Thyroid gland (tissue), 4 donors: ENCODE measurements around the gene RAP1GAP. TPM values are rescaled to one million over a fixed set of nuclear protein-coding genes. Genes with fewer than 3 reads are reported as not detected.
A peak's percentile ranks its signal among the peaks of the same experiment; 100 is the strongest.

ENCODE experiments used
- DNase-seq, 2 donors: peaks; one replicate each; pipeline ENCODE4 v3.0.0-alpha.2; 2019
- H3K27ac ChIP-seq, 3 donors: fragments of 200-600 bp; sonication (generic); 1 replicate in 2 of 3; 2 replicates in 1 of 3; pipeline ENCODE4 v1.5.1; 2016 to 2019; ENCODE audit warnings: mild to moderate bottlenecking in 1 of 3, moderate library complexity in 1 of 3
- H3K27me3 ChIP-seq: fragments of 200-600 bp; sonication (generic); one replicate; pipeline ENCODE4 v1.5.1; 2019
- H3K36me3 ChIP-seq, 2 donors: fragments of 200-600 bp; sonication (generic); one replicate each; pipeline ENCODE4 v1.5.1; 2016 to 2019
- H3K4me1 ChIP-seq, 2 donors: fragments of 200-600 bp; sonication (generic); one replicate each; pipeline ENCODE4 v1.5.1; 2017 to 2019
- H3K4me3 ChIP-seq, 3 donors: fragments of 200-600 bp; sonication (generic); replicated peaks in 1 of 3; 1 replicate in 2 of 3; 2 replicates in 1 of 3; pipeline ENCODE4 v1.5.1; 2016; ENCODE audit warnings: mild to moderate bottlenecking in 1 of 3
- H3K9me3 ChIP-seq: fragments of 200-600 bp; sonication (generic); one replicate; pipeline ENCODE4 v1.5.1; 2017
- CTCF ChIP-seq, 6 experiments: fragments of 200-600 bp in 3 of 6; fragments of 450-650 bp in 3 of 6; sonication (generic) in 3 of 6; IDR thresholded peaks; one replicate each; pipeline ENCODE4 v1.5.1; 2016 to 2019; ENCODE audit warnings: antibody characterized with exemption in 6 of 6, mild to moderate bottlenecking in 2 of 6, inconsistent platforms in 1 of 6, moderate library complexity in 1 of 6
- POLR2A ChIP-seq, 2 donors: fragments of 450-650 bp; IDR thresholded peaks; one replicate each; pipeline ENCODE4 v1.6.1; 2017; ENCODE audit warnings: antibody characterized with exemption in 2 of 2, mild to moderate bottlenecking in 2 of 2, moderate library complexity in 1 of 2
- WGBS, 2 donors: methylation state at CpG; one replicate each; pipeline ENCODE4 v1.1.5; 2017; 5-methylcytosine and 5-hydroxymethylcytosine counted together
- intact Hi-C: fragments of 100-400 bp; cut with DNase I; formaldehyde crosslinking; loops from one replicate; pipeline ENCODE4 v1.15.1; 2023
- total RNA-seq, 4 donors: library from RNA; depleted of rRNA; stranded (reverse); fragments of >200 nt; gene quantifications; one replicate each; pipeline ENCODE4 v1.2.3, GENCODE V29; 2016

Gene RAP1GAP
- 100 to 1,000 TPM; 256 to 588 (median 506) TPM for total RNA-seq

GRCh38 chr1:21669258-21670058 lies at the start of gene RAP1GAP:
RAP1GAP (minus strand) TSS chr1:21669357; CDS start chr1:21620032, 49,325 bp downstream.
- WGBS, 2 donors: 3 to 5% methylated on average over 7 to 18 of the region's 64 CpGs
- H3K4me1 ChIP-seq: peaks cover 81 to 90% of the 10 kb centered on the region in 2 donors
- no peaks in the 10 kb centered on the region for H3K27me3 ChIP-seq

GRCh38 chr1:21716169-21716568 lies 47.0 kb upstream of the RAP1GAP start:
- no peak overlapping the region for H3K27ac ChIP-seq
- no peak for DNase-seq
- no peaks in the 10 kb centered on the region for H3K27me3 ChIP-seq
- H3K4me1 ChIP-seq: peaks cover 0 to 3% of the 10 kb centered on the region in 2 donors
- H3K36me3 ChIP-seq: peaks cover 11 to 51% of the 10 kb centered on the region in 2 donors
- H3K9me3 ChIP-seq: no peaks in the 10 kb centered on the region
- no peak for TF ChIP-seq POLR2A (IDR thresholded peaks at IDR 0.05)
- TF ChIP-seq CTCF (IDR thresholded peaks at IDR 0.05): no peak
- intact Hi-C loops: no loop called here
- WGBS, 2 donors: 83 to 90% methylated on average over 2 of the region's 2 CpGs
- no peak overlapping the region for H3K4me3 ChIP-seq

More at GRCh38 chr1:21669258-21670058, at the start of gene RAP1GAP:
- peak; percentile 69 to 76 for DNase-seq
- Histone ChIP-seq H3K36me3 (peaks cover 4 to 5% of the 10 kb centered on the region in 2 donors), H3K27ac (peak within 1 kb of the TSS; percentile 76 to 94 (median 93)), H3K4me3 (peak within 1 kb of the TSS; percentile 43 to 83 (median 48)), H3K9me3 (no peaks in the 10 kb centered on the region)
- intact Hi-C loops: loop anchor here (10.0 kb wide), 3 partner anchors 115 to 415 kb away; partner anchors contain the start of gene USP48
- TF ChIP-seq POLR2A (IDR thresholded peaks at IDR 0.05) (peak in 1 of 2 donors; percentile 86), CTCF (IDR thresholded peaks at IDR 0.05) (peak in 1 of 6 experiments; percentile 10)

- whole genome bisulfite sequencing, 2 donors: 89 to 96% methylated on average over 4 of the region's 4 CpGs
- DNase-seq: no peak
- Histone ChIP-seq H3K27ac (no peak overlapping the region), H3K9me3 (no peaks in the 10 kb centered on the region), H3K36me3 (peaks cover 11 to 12% of the 10 kb centered on the region in 2 donors), H3K4me3 (no peak overlapping the region), H3K4me1 (no peaks in the 10 kb centered on the region), H3K27me3 (no peaks in the 10 kb centered on the region)
- TF ChIP-seq CTCF (IDR thresholded peaks at IDR 0.05): no peak
- TF ChIP-seq POLR2A (IDR thresholded peaks at IDR 0.05): no peak
- intact Hi-C loops: no loop called here
These were observed 38.7 kb upstream of the RAP1GAP start for GRCh38 chr1:21707891-21708290.

GRCh38 chr1:21707086-21707840 lies 38.1 kb upstream of the RAP1GAP start:
- Histone ChIP-seq H3K27me3 (no peaks in the 10 kb centered on the region), H3K9me3 (no peaks in the 10 kb centered on the region), H3K36me3 (peaks cover 12 to 14% of the 10 kb centered on the region in 2 donors), H3K27ac (no peak overlapping the region), H3K4me1 (no peaks in the 10 kb centered on the region), H3K4me3 (no peak overlapping the region)
- DNase-seq: no peak
- intact Hi-C loops: no loop called here
- WGBS, 2 donors: 79 to 86% methylated on average over 5 of the region's 5 CpGs
- TF ChIP-seq POLR2A (IDR thresholded peaks at IDR 0.05) (no peak), CTCF (IDR thresholded peaks at IDR 0.05) (no peak)
